ENCODE data around the gene GFRA3.
"Not testable (repeated sequence)": the region's sequence is repeated elsewhere in the genome, so short reads cannot be mapped to it uniquely, and the experiment has no call there.

GFRA3 gene

DNA sequence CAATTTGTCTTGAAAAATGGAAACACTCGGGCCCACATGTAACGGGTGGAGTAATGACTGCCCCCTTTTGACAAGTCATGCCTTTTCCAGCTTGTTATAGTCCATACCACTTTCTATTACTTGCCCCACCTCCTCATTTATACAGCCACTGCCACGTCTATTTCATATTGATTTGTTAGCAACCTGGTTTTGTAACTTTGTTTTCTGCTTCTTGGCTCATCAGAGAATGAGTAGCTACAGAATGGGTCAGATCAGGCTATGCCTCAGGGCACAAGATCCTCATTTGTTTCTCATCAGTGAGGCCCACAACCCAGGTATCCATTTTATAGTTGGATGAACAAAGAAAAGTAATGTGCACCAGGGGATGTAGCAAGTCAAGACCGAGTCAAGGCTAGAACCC, 1.7 kb downstream of the GFRA3 start:
- TF ChIP-seq, protein P1, sequence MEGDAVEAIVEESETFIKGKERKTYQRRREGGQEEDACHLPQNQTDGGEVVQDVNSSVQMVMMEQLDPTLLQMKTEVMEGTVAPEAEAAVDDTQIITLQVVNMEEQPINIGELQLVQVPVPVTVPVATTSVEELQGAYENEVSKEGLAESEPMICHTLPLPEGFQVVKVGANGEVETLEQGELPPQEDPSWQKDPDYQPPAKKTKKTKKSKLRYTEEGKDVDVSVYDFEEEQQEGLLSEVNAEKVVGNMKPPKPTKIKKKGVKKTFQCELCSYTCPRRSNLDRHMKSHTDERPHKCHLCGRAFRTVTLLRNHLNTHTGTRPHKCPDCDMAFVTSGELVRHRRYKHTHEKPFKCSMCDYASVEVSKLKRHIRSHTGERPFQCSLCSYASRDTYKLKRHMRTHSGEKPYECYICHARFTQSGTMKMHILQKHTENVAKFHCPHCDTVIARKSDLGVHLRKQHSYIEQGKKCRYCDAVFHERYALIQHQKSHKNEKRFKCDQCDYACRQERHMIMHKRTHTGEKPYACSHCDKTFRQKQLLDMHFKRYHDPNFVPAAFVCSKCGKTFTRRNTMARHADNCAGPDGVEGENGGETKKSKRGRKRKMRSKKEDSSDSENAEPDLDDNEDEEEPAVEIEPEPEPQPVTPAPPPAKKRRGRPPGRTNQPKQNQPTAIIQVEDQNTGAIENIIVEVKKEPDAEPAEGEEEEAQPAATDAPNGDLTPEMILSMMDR (conservative IDR thresholded peaks at IDR 0.05; ENCODE audit: low read length), result no peak
- no peak overlapping the region for H3K4me3 ChIP-seq (ENCODE audit: low read length)
- no peak for DNase-seq (ENCODE audit: low read depth)

DNA sequence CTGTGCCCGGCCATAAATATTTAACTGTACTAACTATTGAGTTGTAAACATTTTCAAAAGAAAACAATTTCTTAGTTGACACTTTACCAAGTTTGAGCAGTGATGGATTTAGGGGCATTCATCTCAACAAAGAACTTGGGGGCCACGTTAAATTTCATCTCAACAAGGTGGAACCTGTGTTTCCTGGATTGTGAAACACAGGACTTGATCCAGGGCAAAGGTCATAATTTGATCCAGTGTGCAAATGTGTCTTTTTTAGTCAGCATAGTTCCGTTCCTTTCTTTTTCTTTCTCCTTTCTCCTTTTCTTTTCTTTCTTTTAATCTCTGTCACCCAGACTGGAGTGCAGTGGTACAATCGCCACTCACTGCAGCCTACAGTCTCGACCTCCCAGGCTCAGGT, 3.1 kb downstream of the GFRA3 start:
- TF ChIP-seq, protein P1 (conservative IDR thresholded peaks at IDR 0.05; ENCODE audit: low read length), result no peak
- no peak for DNase-seq (ENCODE audit: low read depth)
- H3K4me3 ChIP-seq (ENCODE audit: low read length), result no peak overlapping the region

DNA sequence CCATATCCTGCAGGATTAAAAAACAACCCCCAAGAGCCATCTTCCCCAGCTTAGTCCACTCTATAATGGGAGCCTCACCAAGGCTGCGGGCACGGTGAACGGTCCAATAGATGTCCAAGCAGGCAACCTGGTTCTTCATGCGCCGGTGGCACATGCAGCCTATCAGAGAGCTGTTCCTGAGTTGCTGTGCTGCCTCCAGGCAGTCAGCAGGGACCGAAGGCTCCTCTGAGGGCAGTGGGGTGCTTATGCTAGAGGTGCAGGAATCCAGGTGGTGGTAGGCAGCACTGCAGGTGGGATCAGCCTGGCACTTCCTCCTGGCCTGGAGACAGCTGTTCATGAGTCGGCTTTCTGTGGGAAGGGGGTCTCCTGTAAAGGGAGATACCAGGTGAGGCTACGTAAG, 10.2 kb downstream of the GFRA3 start:
- no peak overlapping the region for H3K4me3 ChIP-seq (ENCODE audit: low read length)
- DNase-seq (ENCODE audit: low read depth), result no peak
- TF ChIP-seq, protein P1 (conservative IDR thresholded peaks at IDR 0.05; ENCODE audit: low read length), result no peak

DNA sequence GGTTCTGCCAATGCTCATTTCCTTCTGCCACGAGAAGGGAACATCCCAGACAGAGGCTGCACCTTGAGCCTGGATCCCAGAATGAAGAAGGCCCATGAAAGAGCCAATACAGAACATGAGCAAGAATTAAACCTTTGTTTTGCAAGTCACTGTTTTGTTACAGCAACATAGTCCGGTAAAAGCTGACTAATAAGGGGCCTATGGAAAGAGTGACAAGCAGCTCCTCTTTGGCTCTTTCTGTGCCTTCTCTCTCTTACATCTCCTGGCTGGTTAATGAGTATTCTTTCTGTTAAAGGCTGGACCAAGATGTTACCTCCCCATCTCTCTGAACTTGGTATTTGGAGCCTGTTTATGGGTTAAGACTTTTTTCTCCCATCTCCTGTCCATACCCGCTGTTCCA, 10.8 kb downstream of the GFRA3 start:
- TF ChIP-seq, protein P1 (conservative IDR thresholded peaks at IDR 0.05; ENCODE audit: low read length), result no peak
- DNase-seq (ENCODE audit: low read depth), result no peak

DNA sequence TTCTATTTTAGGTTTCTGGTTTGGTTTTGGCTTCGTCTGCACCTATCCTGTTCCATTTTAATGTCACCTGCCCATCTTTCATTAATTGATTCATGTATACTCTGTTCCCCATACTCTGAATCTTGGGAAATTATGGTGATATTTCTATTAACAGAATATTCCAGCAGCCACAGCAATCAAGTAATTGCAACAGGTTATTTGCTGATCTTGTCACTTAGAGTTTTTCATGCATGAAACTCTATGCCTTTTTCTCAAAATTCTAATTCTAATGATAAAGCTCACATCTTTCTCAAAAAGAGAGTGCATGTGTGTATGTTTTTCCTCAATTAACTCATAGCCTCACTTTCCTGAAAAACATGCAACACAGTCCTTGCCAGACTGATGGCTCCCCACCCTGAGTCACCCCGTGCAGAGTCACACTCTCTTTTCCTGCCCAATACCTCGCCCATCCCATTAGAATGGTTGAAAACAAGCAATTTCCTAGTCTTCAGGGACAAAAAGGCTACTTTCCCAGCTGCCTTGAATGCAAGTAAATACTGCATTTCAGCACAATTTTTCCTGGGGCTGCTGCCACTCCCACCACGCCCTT, 15.6 kb downstream of the GFRA3 start:
- no peak for DNase-seq (ENCODE audit: low read depth)
- H3K4me3 ChIP-seq (ENCODE audit: low read length), result no peak overlapping the region
- TF ChIP-seq, protein P1 (conservative IDR thresholded peaks at IDR 0.05; ENCODE audit: low read length), result no peak

More for the DNA sequence above, 10.8 kb downstream of the GFRA3 start:
- H3K4me3 ChIP-seq (ENCODE audit: low read length), result no peak overlapping the region

DNA sequence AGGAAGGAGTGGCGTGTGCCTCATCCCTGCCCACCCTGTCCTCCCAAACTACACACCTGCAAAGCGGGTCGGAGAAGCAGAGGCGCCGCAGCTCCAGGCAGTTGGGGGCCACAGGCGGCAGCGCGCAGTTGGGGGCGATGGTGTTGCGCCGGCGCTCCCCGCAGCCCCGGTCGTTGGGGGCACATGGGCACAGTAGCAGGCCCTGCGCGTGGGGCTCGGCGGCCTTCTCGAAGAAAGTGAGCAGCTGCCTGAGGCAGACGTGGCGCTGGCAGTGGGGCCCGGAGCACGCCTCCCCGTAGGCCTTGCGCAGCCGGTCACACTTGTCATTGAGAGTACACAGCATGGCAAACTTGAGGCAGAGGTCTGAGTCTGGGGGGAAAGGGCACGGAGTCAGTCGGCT, 16.8 kb downstream of the GFRA3 start:
- TF ChIP-seq, protein P1 (conservative IDR thresholded peaks at IDR 0.05; ENCODE audit: low read length), result no peak

DNA sequence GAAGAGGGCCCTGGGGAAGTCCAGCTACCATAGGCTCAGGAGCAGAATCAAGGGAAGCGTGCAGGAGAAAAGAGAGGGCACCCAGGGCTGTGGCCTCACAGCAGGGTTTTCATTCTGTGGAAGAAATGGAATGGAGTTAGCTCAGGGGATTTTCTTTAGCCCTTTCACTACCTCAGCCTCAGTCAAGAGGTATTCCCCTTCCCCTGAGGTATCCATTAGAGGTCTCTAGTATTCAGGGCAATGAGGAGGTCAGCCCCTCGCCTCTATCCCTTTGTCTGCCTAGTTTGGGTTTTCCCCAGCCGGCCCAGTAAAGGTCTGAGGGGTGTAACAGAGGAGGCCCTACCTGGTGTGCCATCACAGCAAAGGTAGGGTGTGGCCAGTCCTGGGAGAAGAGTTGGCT, 21.5 kb downstream of the GFRA3 start:
- TF ChIP-seq, protein P1 (conservative IDR thresholded peaks at IDR 0.05; ENCODE audit: low read length), result no peak
- no peak for DNase-seq (ENCODE audit: low read depth)
- no peak overlapping the region for H3K4me3 ChIP-seq (ENCODE audit: low read length)

More for the DNA sequence above, 16.8 kb downstream of the GFRA3 start:
- DNase-seq (ENCODE audit: low read depth), result no peak
- no peak overlapping the region for H3K4me3 ChIP-seq (ENCODE audit: low read length)

DNA sequence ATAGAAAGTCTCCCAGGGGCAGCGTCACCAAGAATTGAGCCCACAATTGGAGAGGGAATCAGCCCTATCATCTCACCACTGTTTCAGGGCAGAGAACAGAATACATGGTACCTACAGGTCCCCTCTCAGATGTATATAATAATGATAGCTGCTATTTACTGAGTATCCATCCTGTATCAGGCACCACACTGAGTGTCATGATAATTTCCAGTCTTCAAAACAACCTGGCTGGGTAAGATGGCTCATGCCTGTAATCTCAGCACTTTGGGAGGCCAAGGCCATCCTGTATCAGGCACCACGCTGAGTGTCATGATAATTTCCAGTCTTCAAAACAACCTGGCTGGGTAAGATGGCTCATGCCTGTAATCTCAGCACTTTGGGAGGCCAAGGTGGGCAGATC, 26.6 kb downstream of the GFRA3 start:
- not testable (repeated sequence) for H3K4me3 ChIP-seq (ENCODE audit: low read length)

More for the DNA sequence above, 26.6 kb downstream of the GFRA3 start:
- DNase-seq (ENCODE audit: low read depth), result not testable (repeated sequence)
